H1 (cell line): ENCODE measurements around the gene UBASH3A. TPM values are rescaled to one million over a fixed set of nuclear protein-coding genes. Genes with fewer than 3 reads are reported as not detected.

Experiments used
- CBX8 ChIP-seq: fragments of 300-800, 300-1000 bp; sonication (generic); IDR thresholded peaks from 2 replicates; pipeline ENCODE4 v1.7.1; 2016; ENCODE audit warnings: low read depth, low read length, borderline replicate concordance
- CHD2 ChIP-seq: IDR thresholded peaks from 2 replicates; pipeline ENCODE4 v1.6.1; 2012; ENCODE audit warnings: low read length, improper control_type of control experiment
- FOSL1 ChIP-seq: IDR thresholded peaks from 2 replicates; pipeline ENCODE4 v1.6.1; 2011; ENCODE audit warnings: mild to moderate bottlenecking, low read depth, low read length, moderate library complexity; ENCODE audit not compliant: insufficient read depth
- HDAC2 ChIP-seq, 2 experiments: fragments of 300-600 bp in 1 of 2; sonication (generic) in 1 of 2; IDR thresholded peaks; 2 replicates each; pipeline ENCODE4 v1.6.1; 2011 to 2012; ENCODE audit warnings: low read depth in 2 of 2, low read length in 2 of 2, mild to moderate bottlenecking in 2 of 2, moderate library complexity in 2 of 2, borderline replicate concordance in 1 of 2, inconsistent platforms in 1 of 2
- JUN ChIP-seq: IDR thresholded peaks from 2 replicates; pipeline ENCODE4 v1.6.1; 2011; ENCODE audit warnings: low read depth, mild to moderate bottlenecking, improper control_type of control experiment, low read length
- JUND ChIP-seq: IDR thresholded peaks from 2 replicates; pipeline ENCODE4 v1.6.1; 2011; ENCODE audit warnings: mild to moderate bottlenecking, improper control_type of control experiment, low read length
- SIN3A ChIP-seq, 2 experiments: IDR thresholded peaks in 1 of 2; conservative IDR thresholded peaks in 1 of 2; 2 replicates each; pipeline ENCODE4 v1.6.1; 2011 to 2012; ENCODE audit warnings: low read length in 2 of 2, improper control_type of control experiment in 1 of 2, low read depth in 1 of 2, mild to moderate bottlenecking in 1 of 2
- USF2 ChIP-seq: IDR thresholded peaks from 2 replicates; pipeline ENCODE4 v1.6.1; 2011; ENCODE audit warnings: low read length, improper control_type of control experiment
- polyA plus RNA-seq, 7 experiments: library from polyadenylated mRNA; depleted of rRNA in 3 of 7; stranded (reverse) in 5 of 7; unstranded in 2 of 7; fragments of >200 nt in 5 of 7; fragments of 200-250 nt in 2 of 7; gene quantifications; 1 replicate in 5 of 7; 2 replicates in 1 of 7; 4 replicates in 1 of 7; pipeline versions ENCODE4 v1.2.1 to v1.2.3, GENCODE V29; 2011 to 2013; ENCODE audit warnings: missing spikeins in 2 of 7, mixed read lengths in 2 of 7
- total RNA-seq: library from RNA; stranded (reverse); fragmentation: NEBNext Ultra II Directional; extraction: Animal tissue kit (Norgen Biotek cat#: 25700); gene quantifications from 2 replicates; pipeline ENCODE4 v1.2.1, GENCODE V29; 2021

Gene UBASH3A
- total and polyA plus RNA-seq, 2 of the 8 experiments (the other 6 are each of a cell fraction or from before 2014, with no cell fraction given), result not detected

GRCh38 chr21:42403611-42404231, at the start of gene UBASH3A (continued):
- TF ChIP-seq CHD2, result no peak
- TF ChIP-seq USF2, result no peak
- TF ChIP-seq CBX8, result no peak
- no peak for TF ChIP-seq FOSL1
- TF ChIP-seq JUN, result no peak
- no peak for TF ChIP-seq SIN3A (conservative IDR thresholded peaks at IDR 0.05 in 1 of 2, IDR thresholded peaks at IDR 0.05 in 1 of 2; ENCODE audit: low read depth in 1 of 2, low read length in 2 of 2)
- TF ChIP-seq HDAC2 (IDR thresholded peaks at IDR 0.05; ENCODE audit: borderline replicate concordance in 1 of 2, low read depth in 2 of 2, low read length in 2 of 2), result no peak
- TF ChIP-seq JUND, result no peak
